Stimulated activated CD4-positive, alpha-beta T cell treated with anti-CD3 and anti-CD28 coated beads, Interleukin-15, amount 100 ng/mL, for 1 hour (primary cell): Measurements from ENCODE around the gene TTC9.
"Not testable (repeated sequence)": the region's sequence is repeated elsewhere in the genome, so short reads cannot be mapped to it uniquely, and the experiment has no call there.

Source experiments
- DNase-seq, 2 donors: peaks; one replicate each; pipeline ENCODE4 v3.0.0-alpha.2; 2020; ENCODE audit warnings: low read depth in 1 of 2, low spot score in 1 of 2

TTC9 gene

GRCh38 chr14:70671652-70672644 is 30.2 kb downstream of the TTC9 start:
- DNase-seq = no peak

GRCh38 chr14:70677341-70677740 is 35.6 kb downstream of the TTC9 start:
- DNase-seq = no peak

- no peak for DNase-seq
Observed at GRCh38 chr14:70680748-70681147, 39.0 kb downstream of the TTC9 start.

- no peak for DNase-seq
Observed at GRCh38 chr14:70683983-70684382, 42.3 kb downstream of the TTC9 start.

- DNase-seq = no peak
Observed at GRCh38 chr14:70685474-70686197, 43.9 kb downstream of the TTC9 start.

- no peak for DNase-seq
Observed at GRCh38 chr14:70692210-70692609, 50.5 kb downstream of the TTC9 start.

- DNase-seq = no peak
Observed at GRCh38 chr14:70696026-70696425, 54.3 kb downstream of the TTC9 start.

- no peak for DNase-seq
Observed at GRCh38 chr14:70697701-70698100, 56.0 kb downstream of the TTC9 start.

- DNase-seq = no peak
Observed at GRCh38 chr14:70698288-70698687, 56.6 kb downstream of the TTC9 start.

GRCh38 chr14:70699646-70700045 is 57.9 kb downstream of the TTC9 start:
- DNase-seq = no peak

- no peak for DNase-seq
Observed at GRCh38 chr14:70700955-70701585, 59.4 kb downstream of the TTC9 start.

- DNase-seq = no peak
Observed at GRCh38 chr14:70701610-70702009, 59.9 kb downstream of the TTC9 start.

- no peak for DNase-seq
Observed at GRCh38 chr14:70702161-70702560, 60.4 kb downstream of the TTC9 start.

GRCh38 chr14:70703621-70704168 is 62.0 kb downstream of the TTC9 start:
- not testable (repeated sequence) for DNase-seq

GRCh38 chr14:70704960-70705359 is 63.2 kb downstream of the TTC9 start:
- DNase-seq = no peak

GRCh38 chr14:70706177-70706576 is 64.5 kb downstream of the TTC9 start:
- no peak for DNase-seq

- no peak for DNase-seq
Observed at GRCh38 chr14:70707138-70708038, 65.7 kb downstream of the TTC9 start.

GRCh38 chr14:70708717-70709570 is 67.2 kb downstream of the TTC9 start:
- DNase-seq = no peak

- DNase-seq = no peak
Observed at GRCh38 chr14:70709726-70710382, 68.1 kb downstream of the TTC9 start.
